Mesenchymal stem cell (in vitro differentiated cells and primary cell): ENCODE measurements around the gene TNFRSF11A. TPM values are rescaled to one million over a fixed set of nuclear protein-coding genes. Genes with fewer than 3 reads are reported as not detected.

Experiments
- DNase-seq: peaks from one replicate; pipeline ENCODE4 v3.0.0-alpha.2; 2013
- H2AFZ ChIP-seq: one replicate; pipeline ENCODE4 v1.6.1; 2013; ENCODE audit warnings: low read depth, mild to moderate bottlenecking, control low read depth, inconsistent platforms, low read length, moderate library complexity
- H2AK5ac ChIP-seq: 2 replicates; pipeline ENCODE4 v1.6.1; 2013; ENCODE audit warnings: low read length, moderate library complexity, mild to moderate bottlenecking, inconsistent platforms; ENCODE audit not compliant: severe bottlenecking
- H2BK120ac ChIP-seq: one replicate; pipeline ENCODE4 v1.6.1; 2013; ENCODE audit warnings: low read depth, mild to moderate bottlenecking, inconsistent platforms, low read length, moderate library complexity
- H2BK12ac ChIP-seq, 2 experiments: one replicate each; pipeline ENCODE4 v1.6.1; 2013; ENCODE audit warnings: inconsistent platforms in 2 of 2, low read length in 2 of 2, mild to moderate bottlenecking in 2 of 2, moderate library complexity in 2 of 2, control low read depth in 1 of 2
- H2BK15ac ChIP-seq: one replicate; pipeline ENCODE4 v1.6.1; 2013; ENCODE audit warnings: mild to moderate bottlenecking, low read depth, inconsistent platforms; ENCODE audit not compliant: poor library complexity, severe bottlenecking
- H2BK5ac ChIP-seq: 2 replicates; pipeline ENCODE4 v1.6.1; 2013; ENCODE audit warnings: low read depth, mild to moderate bottlenecking, low read length, control low read depth, inconsistent platforms; ENCODE audit not compliant: poor library complexity, severe bottlenecking
- H3K14ac ChIP-seq, 2 experiments: one replicate each; pipeline ENCODE4 v1.6.1; 2013; ENCODE audit warnings: inconsistent platforms in 2 of 2, low read length in 2 of 2, control low read depth in 1 of 2, mild to moderate bottlenecking in 1 of 2, moderate library complexity in 1 of 2
- H3K18ac ChIP-seq, 2 experiments: one replicate each; pipeline ENCODE4 v1.6.1; 2013; ENCODE audit warnings: inconsistent platforms in 2 of 2, low read length in 2 of 2, control low read depth in 1 of 2, low read depth in 1 of 2, mild to moderate bottlenecking in 1 of 2
- H3K23ac ChIP-seq, 2 experiments: one replicate each; pipeline ENCODE4 v1.6.1; 2013; ENCODE audit warnings: inconsistent platforms in 2 of 2, low read length in 2 of 2, mild to moderate bottlenecking in 2 of 2, moderate library complexity in 2 of 2, control low read depth in 1 of 2
- H3K27ac ChIP-seq: 2 replicates; pipeline ENCODE4 v1.5.1; 2013; ENCODE audit warnings: mild to moderate bottlenecking, moderate library complexity, low read length, control low read depth, inconsistent platforms; ENCODE audit not compliant: poor library complexity, severe bottlenecking
- H3K27me3 ChIP-seq, 2 experiments: 2 replicates each; pipeline versions ENCODE4 v1.6.1 to v1.7.0; 2013; ENCODE audit warnings: low read length in 2 of 2, mild to moderate bottlenecking in 2 of 2, moderate library complexity in 2 of 2, control low read depth in 1 of 2, inconsistent platforms in 1 of 2; ENCODE audit not compliant: control insufficient read depth in 1 of 2, insufficient read depth in 1 of 2
- H3K36me3 ChIP-seq, 2 experiments: 2 replicates each; pipeline versions ENCODE4 v1.6.1 to v1.7.0; 2013; ENCODE audit warnings: low read length in 2 of 2, control low read depth in 1 of 2, inconsistent platforms in 1 of 2, low read depth in 1 of 2, mild to moderate bottlenecking in 1 of 2; ENCODE audit not compliant: insufficient read depth in 2 of 2, control insufficient read depth in 1 of 2
- H3K4ac ChIP-seq, 2 experiments: one replicate each; pipeline ENCODE4 v1.6.1; 2013; ENCODE audit warnings: inconsistent platforms in 2 of 2, low read length in 2 of 2, mild to moderate bottlenecking in 2 of 2, moderate library complexity in 2 of 2, control low read depth in 1 of 2, low read depth in 1 of 2
- H3K4me1 ChIP-seq: 2 replicates; pipeline ENCODE4 v1.6.1; 2013; ENCODE audit warnings: low read depth, low read length, control low read depth; ENCODE audit not compliant: control insufficient read depth, insufficient read depth
- H3K4me2 ChIP-seq: 2 replicates; pipeline ENCODE4 v1.6.1; 2013; ENCODE audit warnings: low read length, mild to moderate bottlenecking, inconsistent platforms; ENCODE audit not compliant: poor library complexity, severe bottlenecking
- H3K4me3 ChIP-seq, 2 experiments: 2 replicates each; pipeline versions ENCODE4 v1.5.1 to v1.7.0; 2013; ENCODE audit warnings: low read length in 2 of 2, mild to moderate bottlenecking in 2 of 2, control low read depth in 1 of 2, low read depth in 1 of 2; ENCODE audit not compliant: insufficient read depth in 1 of 2
- H3K79me1 ChIP-seq: replicated peaks from 2 replicates; pipeline ENCODE4 v1.6.1; 2013; ENCODE audit warnings: mild to moderate bottlenecking, control low read depth, low read length, inconsistent platforms; ENCODE audit not compliant: poor library complexity, severe bottlenecking
- H3K9ac ChIP-seq: 2 replicates; pipeline ENCODE4 v1.7.0; 2013; ENCODE audit warnings: mild to moderate bottlenecking, low read length, moderate library complexity
- H3K9me3 ChIP-seq: 2 replicates; pipeline ENCODE4 v1.7.0; 2013; ENCODE audit warnings: mild to moderate bottlenecking, low read length; ENCODE audit not compliant: control insufficient read depth
- H4K8ac ChIP-seq: one replicate; pipeline ENCODE4 v1.6.1; 2013; ENCODE audit warnings: inconsistent platforms, mild to moderate bottlenecking, low read length, moderate library complexity
- H4K91ac ChIP-seq: one replicate; pipeline ENCODE4 v1.6.1; 2013; ENCODE audit warnings: mild to moderate bottlenecking, low read length, inconsistent platforms
- WGBS: methylation state at CpG from one replicate; pipeline ENCODE4 v1.1.7; 2013; ENCODE audit warnings: mixed read lengths; 5-methylcytosine and 5-hydroxymethylcytosine counted together
- small RNA-seq: library from polyadenylated mRNA; stranded (forward); fragments of <200 nt; extraction: miRNeasy Mini kit (QIAGEN cat#:217004); gene quantifications from one replicate; pipeline ENCODE3, GENCODE V24; 2013; ENCODE audit warnings: low read depth

The TNFRSF11A gene

GRCh38 chr18:62438402-62438801 is 113.3 kb downstream of the TNFRSF11A start:
- Histone ChIP-seq H2BK5ac (no peak overlapping the region), H3K27me3 (no peaks in the 10 kb centered on the region), H2BK12ac (no peak overlapping the region), H3K9ac (peak overlapping the region; percentile 88), H3K36me3 (no peaks in the 10 kb centered on the region), H3K23ac (no peak overlapping the region), H2AK5ac (no peak overlapping the region), H3K4me2 (no peak overlapping the region), H3K14ac (no peak overlapping the region), H3K4me1 (no peaks in the 10 kb centered on the region), H3K4me3 (peak overlapping the region in 1 of 2 experiments; percentile 62), H3K18ac (no peak overlapping the region), H3K79me1 (no peaks in the 10 kb centered on the region), H3K4ac (no peak overlapping the region), H3K27ac (no peak overlapping the region), H3K9me3 (no peaks in the 10 kb centered on the region), H2BK15ac (no peak overlapping the region), H2AFZ (no peak overlapping the region), H4K91ac (no peak overlapping the region), H4K8ac (no peak overlapping the region), H2BK120ac (no peak overlapping the region)
- 96% methylated on average over 12 of the region's 12 CpGs for WGBS
- no peak for DNase-seq

GRCh38 chr18:62438866-62439265 is 113.8 kb downstream of the TNFRSF11A start:
- H4K8ac ChIP-seq = no peak overlapping the region
- no peak overlapping the region for H3K4ac ChIP-seq
- H3K27me3 ChIP-seq = no peaks in the 10 kb centered on the region
- H2BK15ac ChIP-seq = no peak overlapping the region
- H3K4me1 ChIP-seq = no peaks in the 10 kb centered on the region
- no peaks in the 10 kb centered on the region for H3K79me1 ChIP-seq
- 89% methylated on average over 6 of the region's 8 CpGs for WGBS
- no peak overlapping the region for H3K27ac ChIP-seq
- H3K4me2 ChIP-seq = no peak overlapping the region
- H2BK120ac ChIP-seq = no peak overlapping the region
- H2AFZ ChIP-seq = no peak overlapping the region
- H4K91ac ChIP-seq = no peak overlapping the region
- H3K9ac ChIP-seq = no peak overlapping the region
- H2AK5ac ChIP-seq = no peak overlapping the region
- no peak overlapping the region for H2BK5ac ChIP-seq
- no peak overlapping the region for H3K14ac ChIP-seq
- H3K4me3 ChIP-seq = no peak overlapping the region
- no peak overlapping the region for H3K18ac ChIP-seq
- H3K23ac ChIP-seq = no peak overlapping the region
- no peak overlapping the region for H2BK12ac ChIP-seq
- no peak for DNase-seq
- H3K36me3 ChIP-seq = no peaks in the 10 kb centered on the region
- no peaks in the 10 kb centered on the region for H3K9me3 ChIP-seq

Small RNA genes within 50 kb of the gene (small RNA-seq; reads per million reads assigned to genes)
- gene AC100843.2 (not detected), gene RF00019 (not detected)
